IMR-90 (cell line): ENCODE measurements around the gene SUGP2. TPM values are rescaled to one million over a fixed set of nuclear protein-coding genes. Genes with fewer than 3 reads are reported as not detected.

Experiments
- ATAC-seq: fragments of 200-7000 bp; cut with Tn5 transposase; 2 replicates; pipeline ENCODE4 v1.9.1; 2020; ENCODE audit warnings: low read depth, mild to moderate bottlenecking, moderate library complexity
- BruUV-seq: library from RNA; stranded (reverse); fragments of 400-500 nt; replicated peaks from 2 replicates; lab custom pipeline; 2021; lab: Mats Ljungman, UMichigan
- CTCF ChIA-PET: fragments of 300-600 bp; formaldehyde crosslinking; extraction: SDS; loops from one replicate; lab custom pipeline; 2021; ENCODE audit warnings: antibody characterized with exemption; lab: Yijun Ruan, JAX
- POLR2A ChIA-PET: fragments of 300-600 bp; sonication (Branson Sonifier 250); formaldehyde crosslinking; loops from one replicate; lab custom pipeline; 2022; ENCODE audit warnings: antibody characterized with exemption; ENCODE audit not compliant: unreplicated experiment; lab: Charles Lee
- DNase-seq: peaks from one replicate; pipeline ENCODE4 v3.0.0; 2013
- H2AFZ ChIP-seq: replicated peaks from 2 replicates; pipeline ENCODE3; 2013; ENCODE audit warnings: low read length, mild to moderate bottlenecking; ENCODE audit not compliant: poor library complexity
- H2AK5ac ChIP-seq: 2 replicates; pipeline ENCODE4 v1.6.1; 2013; ENCODE audit warnings: low read depth, low read length, inconsistent platforms
- H2AK9ac ChIP-seq: replicated peaks from 2 replicates; pipeline ENCODE3; 2013; ENCODE audit warnings: mild to moderate bottlenecking, low read depth, low read length, moderate library complexity; ENCODE audit not compliant: poor library complexity
- H2BK120ac ChIP-seq: 2 replicates; pipeline ENCODE4 v1.6.1; 2013; ENCODE audit warnings: low read depth, low read length, inconsistent platforms
- H2BK15ac ChIP-seq: 3 replicates; pipeline ENCODE4 v1.6.1; 2013; ENCODE audit warnings: low read depth, low read length, inconsistent platforms
- H2BK20ac ChIP-seq: 2 replicates; pipeline ENCODE4 v1.6.1; 2013; ENCODE audit warnings: low read depth, mild to moderate bottlenecking, inconsistent platforms, low read length, moderate library complexity
- H2BK5ac ChIP-seq: 2 replicates; pipeline ENCODE4 v1.6.1; 2013; ENCODE audit warnings: mild to moderate bottlenecking, low read depth, low read length, inconsistent platforms; ENCODE audit not compliant: poor library complexity, severe bottlenecking
- H3K14ac ChIP-seq: replicated peaks from 2 replicates; pipeline ENCODE4 v1.6.1; 2013; ENCODE audit warnings: low read depth, low read length, inconsistent platforms
- H3K18ac ChIP-seq: 2 replicates; pipeline ENCODE4 v1.6.1; 2013; ENCODE audit warnings: low read depth, low read length, control low read depth
- H3K23ac ChIP-seq: 2 replicates; pipeline ENCODE4 v1.6.1; 2013; ENCODE audit warnings: low read depth, low read length, inconsistent platforms
- H3K27ac ChIP-seq: 2 replicates; pipeline ENCODE4 v1.5.1; 2013; ENCODE audit warnings: mild to moderate bottlenecking, control low read depth, low read length; ENCODE audit not compliant: insufficient read depth
- H3K27me3 ChIP-seq: 2 replicates; pipeline ENCODE4 v1.6.1; 2013; ENCODE audit warnings: low read length; ENCODE audit not compliant: control insufficient read depth, insufficient read depth
- H3K36me3 ChIP-seq: 2 replicates; pipeline ENCODE4 v1.6.1; 2013; ENCODE audit warnings: low read length, mixed read lengths; ENCODE audit not compliant: control insufficient read depth, insufficient read depth
- H3K4ac ChIP-seq: 2 replicates; pipeline ENCODE4 v1.6.1; 2013; ENCODE audit warnings: low read depth, low read length, inconsistent platforms
- H3K4me1 ChIP-seq: 2 replicates; pipeline ENCODE4 v1.6.1; 2013; ENCODE audit warnings: low read length, mixed read lengths; ENCODE audit not compliant: control insufficient read depth, insufficient read depth
- H3K4me2 ChIP-seq: 2 replicates; pipeline ENCODE4 v1.6.1; 2013; ENCODE audit warnings: low read depth, mild to moderate bottlenecking, control low read depth, low read length, moderate library complexity
- H3K4me3 ChIP-seq: 2 replicates; pipeline ENCODE4 v1.5.1; 2013; ENCODE audit warnings: low read depth, mild to moderate bottlenecking, control low read depth, low read length, moderate library complexity; ENCODE audit not compliant: insufficient read depth
- H3K56ac ChIP-seq: 2 replicates; pipeline ENCODE4 v1.6.1; 2013; ENCODE audit warnings: low read length, inconsistent platforms; ENCODE audit not compliant: insufficient read depth; ENCODE audit errors: extremely low read depth
- H3K79me1 ChIP-seq, 2 experiments: 2 replicates each; pipeline ENCODE4 v1.6.1; 2013; ENCODE audit warnings: low read length in 2 of 2, inconsistent platforms in 1 of 2, low read depth in 1 of 2
- H3K9ac ChIP-seq: 2 replicates; pipeline ENCODE4 v1.6.1; 2013; ENCODE audit warnings: low read depth, low read length, control low read depth
- H3K9me1 ChIP-seq: 2 replicates; pipeline ENCODE4 v1.6.1; 2013; ENCODE audit warnings: low read length, inconsistent platforms; ENCODE audit not compliant: insufficient read depth
- H3K9me3 ChIP-seq: 2 replicates; pipeline ENCODE4 v1.6.1; 2013; ENCODE audit warnings: low read length; ENCODE audit not compliant: control insufficient read depth, insufficient read depth
- H4K20me1 ChIP-seq: 2 replicates; pipeline ENCODE4 v1.6.1; 2013; ENCODE audit warnings: low read length, inconsistent platforms; ENCODE audit not compliant: insufficient read depth
- H4K5ac ChIP-seq: 2 replicates; pipeline ENCODE4 v1.6.1; 2013; ENCODE audit warnings: mild to moderate bottlenecking, low read depth, low read length, control low read depth
- H4K8ac ChIP-seq, 2 experiments: 2 replicates each; pipeline ENCODE4 v1.6.1; 2013; ENCODE audit warnings: low read depth in 2 of 2, low read length in 2 of 2, control low read depth in 1 of 2, inconsistent platforms in 1 of 2
- H4K91ac ChIP-seq: 2 replicates; pipeline ENCODE4 v1.6.1; 2013; ENCODE audit warnings: low read depth, low read length, inconsistent platforms; ENCODE audit not compliant: insufficient read depth
- CTCF ChIP-seq: conservative IDR thresholded peaks from 2 replicates; pipeline ENCODE4 v1.5.1; 2012; ENCODE audit warnings: mild to moderate bottlenecking, low read depth, low read length, improper control_type of control experiment
- FOS ChIP-seq: fragments of 150-350 bp; IDR thresholded peaks from 2 replicates; pipeline ENCODE4 v1.6.1; 2016; ENCODE audit warnings: low read depth, low read length
- RAD21 ChIP-seq: IDR thresholded peaks from 2 replicates; pipeline ENCODE4 v1.6.1; 2012; ENCODE audit warnings: low read length, improper control_type of control experiment
- SMC3 ChIP-seq: fragments of 150-350 bp; IDR thresholded peaks from 2 replicates; pipeline ENCODE4 v1.6.1; 2016; ENCODE audit warnings: low read depth, mild to moderate bottlenecking, antibody characterized with exemption, low read length, moderate library complexity
- WGBS, 2 experiments: methylation state at CpG; one replicate each; pipeline versions ENCODE4 v1.1.5 to v1.1.7; 2013; ENCODE audit warnings: missing lambda C conversion rate in 2 of 2; ENCODE audit not compliant: insufficient read length in 1 of 2; ENCODE audit errors: extremely low coverage in 2 of 2; 5-methylcytosine and 5-hydroxymethylcytosine counted together
- dilution Hi-C: fragments of 300-500 bp; cut with HindIII; formaldehyde crosslinking; loops from one replicate; pipeline ENCODE4 v1.14.3; 2018; ENCODE audit warnings: low sequenced_read_pairs; ENCODE audit not compliant: unreplicated experiment
- in situ Hi-C: fragments of 300-500 bp; cut with MboI; formaldehyde crosslinking; loops from 3 replicates; pipeline ENCODE4 v1.14.3; 2019; ENCODE audit warnings: low sequenced_read_pairs, inconsistent platforms, mixed read lengths
- intact Hi-C: fragments of 100-400 bp; cut with micrococcal nuclease; formaldehyde crosslinking; loops from 2 replicates; pipeline ENCODE4 v1.10.0; 2022
- polyA plus RNA-seq, 3 experiments: library from polyadenylated mRNA; depleted of rRNA; stranded (reverse); fragments of >200 nt; gene quantifications; 2 replicates each; pipeline ENCODE4 v1.2.3, GENCODE V29; 2012; ENCODE audit warnings: low replicate concordance in 1 of 3
- total RNA-seq: library from RNA; depleted of rRNA; stranded (reverse); fragments of >200 nt; gene quantifications from 2 replicates; pipeline ENCODE4 v1.2.3, GENCODE V29; 2012

SUGP2 gene
- total and polyA plus RNA-seq, 2 of the 4 experiments (the other 2 are of a cell fraction), result 25.8 to 69.2 TPM

- Histone ChIP-seq H2BK120ac (no peak overlapping the region), H3K23ac (no peak overlapping the region), H3K14ac (no peak overlapping the region), H3K18ac (no peak overlapping the region), H3K4me1 (no peaks in the 10 kb centered on the region), H4K5ac (no peak overlapping the region), H3K36me3 (peaks cover 59% of the 10 kb centered on the region), H4K20me1 (no peaks in the 10 kb centered on the region; the same call in 1 of the 2 replicates), H3K9me3 (no peaks in the 10 kb centered on the region), H3K9me1 (no peaks in the 10 kb centered on the region; the same call in 1 of the 2 replicates), H3K4me3 (no peak overlapping the region), H3K27me3 (no peaks in the 10 kb centered on the region), H3K9ac (no peak overlapping the region), H4K8ac (no peak overlapping the region), H3K4ac (no peak overlapping the region), H3K56ac (no peak overlapping the region), H2BK5ac (no peak overlapping the region), H2BK20ac (no peak overlapping the region), H3K4me2 (no peak overlapping the region), H2AK9ac (peak overlapping the region; percentile 16), H2AK5ac (no peak overlapping the region), H3K79me1 (peaks cover 0 to 19% of the 10 kb centered on the region in 2 experiments; a peak in 1 of 4 replicates), H2AFZ (no peak overlapping the region), H2BK15ac (no peak overlapping the region), H4K91ac (no peak overlapping the region), H3K27ac (no peak overlapping the region)
- DNase-seq (peak; percentile 48), ATAC-seq (peak; percentile 85)
- peak; percentile 74 for TF ChIP-seq SMC3
- TF ChIP-seq FOS, result no peak
- peak; percentile 71 for TF ChIP-seq CTCF
- TF ChIP-seq RAD21, result peak; percentile 86
- 85% methylated on average over 14 of the region's 25 CpGs; no CpG with 5 or more reads in 1 of the 2 experiments for WGBS, 2 experiments
- BruUV-seq, result no TSS peak
- ChIA-PET POLR2A (no interaction called here), CTCF (no interaction called here)
- dilution Hi-C loops, result no loop called here
- in situ Hi-C loops, result no loop called here
- intact Hi-C loops, result loop anchor here (1.0 kb wide), 2 partner anchors 60 to 86 kb away; no protein-coding TSS in a partner anchor
Observed at GRCh38 chr19:19053508-19054314, 20.4 kb upstream of the SUGP2 start.
